GM23338 (cell line): ENCODE results near the gene STRBP. TPM values are rescaled to one million over a fixed set of nuclear protein-coding genes. Genes with fewer than 3 reads are reported as not detected.

Source experiments
- ATAC-seq: fragments of 200-7000 bp; cut with Tn5 transposase; 3 replicates; pipeline ENCODE4 v1.9.1; 2020
- DNase-seq: peaks from one replicate; pipeline ENCODE4 v3.0.0-alpha.2; 2015; ENCODE audit warnings: low spot score
- H2AFZ ChIP-seq: fragments of 200-600 bp; sonication (generic); 2 replicates; pipeline ENCODE4 v1.8.0; 2016; ENCODE audit warnings: antibody characterized with exemption, mild to moderate bottlenecking, moderate library complexity
- H3F3A ChIP-seq: fragments of 200-600 bp; sonication (generic); replicated peaks from 2 replicates; pipeline ENCODE4 v1.8.0; 2017; ENCODE audit warnings: antibody characterized with exemption, mixed run types, low read depth
- H3K27ac ChIP-seq: fragments of 200-600 bp; sonication (generic); 2 replicates; pipeline ENCODE4 v1.6.1; 2016; ENCODE audit warnings: low read depth
- H3K27me3 ChIP-seq: fragments of 200-600 bp; sonication (generic); 2 replicates; pipeline ENCODE4 v1.8.0; 2016; ENCODE audit warnings: mild to moderate bottlenecking, mixed run types, moderate library complexity; ENCODE audit not compliant: insufficient read depth
- H3K36me3 ChIP-seq: fragments of 200-600 bp; sonication (generic); 2 replicates; pipeline ENCODE4 v1.8.0; 2016; ENCODE audit warnings: mild to moderate bottlenecking; ENCODE audit not compliant: insufficient read depth
- H3K4me1 ChIP-seq: fragments of 200-600 bp; sonication (generic); 2 replicates; pipeline ENCODE4 v1.8.0; 2016; ENCODE audit warnings: mild to moderate bottlenecking, moderate library complexity; ENCODE audit not compliant: insufficient read depth
- H3K4me2 ChIP-seq: fragments of 200-600 bp; sonication (generic); 2 replicates; pipeline ENCODE4 v1.7.1; 2017; ENCODE audit warnings: mixed run types
- H3K4me3 ChIP-seq: fragments of 200-600 bp; sonication (generic); 2 replicates; pipeline ENCODE4 v1.6.1; 2016; ENCODE audit warnings: mixed run types
- H3K79me2 ChIP-seq: fragments of 200-600 bp; sonication (generic); replicated peaks from 2 replicates; pipeline ENCODE4 v1.8.0; 2017; ENCODE audit warnings: mild to moderate bottlenecking; ENCODE audit not compliant: insufficient read depth
- H3K9me2 ChIP-seq: fragments of 200-600 bp; sonication (generic); 2 replicates; pipeline ENCODE4 v1.8.0; 2017; ENCODE audit not compliant: insufficient read depth
- H4K20me1 ChIP-seq: fragments of 200-600 bp; sonication (generic); replicated peaks from 2 replicates; pipeline ENCODE4 v1.8.0; 2017; ENCODE audit warnings: mild to moderate bottlenecking; ENCODE audit not compliant: insufficient read depth
- H3K27ac Mint-ChIP-seq: 2 replicates; pipeline ENCODE4 v1.8.0; 2020; ENCODE audit warnings: inconsistent platforms, mild to moderate bottlenecking, moderate library complexity, mixed read lengths
- H3K27me3 Mint-ChIP-seq: 3 replicates; pipeline ENCODE4 v1.8.0; 2022; ENCODE audit warnings: low read depth, mild to moderate bottlenecking, moderate library complexity, mixed read lengths, inconsistent platforms; ENCODE audit not compliant: insufficient read depth, poor library complexity
- H3K36me3 Mint-ChIP-seq: 3 replicates; pipeline ENCODE4 v1.8.0; 2021; ENCODE audit warnings: low read depth, mild to moderate bottlenecking, inconsistent platforms, moderate library complexity, mixed read lengths
- H3K4me1 Mint-ChIP-seq: 3 replicates; pipeline ENCODE4 v1.8.0; 2020; ENCODE audit warnings: mild to moderate bottlenecking, inconsistent platforms, mixed read lengths
- H3K4me3 Mint-ChIP-seq: 3 replicates; pipeline ENCODE4 v1.8.0; 2021; ENCODE audit warnings: moderate library complexity, mild to moderate bottlenecking, inconsistent platforms, mixed read lengths
- H3K9me3 Mint-ChIP-seq: 3 replicates; pipeline ENCODE4 v1.8.0; 2020; ENCODE audit warnings: moderate library complexity, mild to moderate bottlenecking, inconsistent platforms, mixed read lengths
- CREB1 ChIP-seq: fragments of 250-450 bp; sonication (Bioruptor Pico); IDR thresholded peaks from 2 replicates; pipeline ENCODE4 v1.5.0; 2020; ENCODE audit warnings: low read depth, mild to moderate bottlenecking, moderate library complexity
- EZH2 ChIP-seq: fragments of 200-600 bp; sonication (generic); IDR thresholded peaks from one replicate; pipeline ENCODE4 v1.8.0; 2017; ENCODE audit warnings: antibody characterized with exemption, mild to moderate bottlenecking, low read depth; ENCODE audit not compliant: unreplicated experiment
- EZH2phosphoT487 ChIP-seq: fragments of 200-600 bp; sonication (generic); IDR thresholded peaks from one replicate; pipeline ENCODE4 v1.8.1; 2018; ENCODE audit warnings: antibody characterized with exemption; ENCODE audit not compliant: unreplicated experiment
- JUNB ChIP-seq: IDR thresholded peaks from one replicate; pipeline ENCODE4 v1.6.1; 2016; ENCODE audit warnings: antibody characterized with exemption; ENCODE audit not compliant: unreplicated experiment
- NANOG ChIP-seq: IDR thresholded peaks from 2 replicates; pipeline ENCODE4 v1.6.1; 2016; ENCODE audit warnings: antibody characterized with exemption, borderline replicate concordance
- POLR2AphosphoS5 ChIP-seq: IDR thresholded peaks from 2 replicates; pipeline ENCODE4 v1.6.1; 2016; ENCODE audit warnings: antibody characterized with exemption, low read depth
- STAT1 ChIP-seq: IDR thresholded peaks from one replicate; pipeline ENCODE4 v1.6.1; 2016; ENCODE audit warnings: antibody characterized with exemption; ENCODE audit not compliant: unreplicated experiment
- ZNF114 ChIP-seq: fragments of 250-450 bp; sonication (Bioruptor Pico); IDR thresholded peaks from 2 replicates; pipeline ENCODE4 v1.5.0; 2020; ENCODE audit warnings: mild to moderate bottlenecking, moderate library complexity
- ZNF331 ChIP-seq: fragments of 250-450 bp; sonication (Bioruptor Pico); IDR thresholded peaks from 2 replicates; pipeline ENCODE4 v1.5.0; 2020; ENCODE audit warnings: low read depth, mild to moderate bottlenecking, moderate library complexity
- polyA plus RNA-seq: library from polyadenylated mRNA; unstranded; fragments of >200 nt; fragmentation: Nextera tagmentation; extraction: Ambion mirVana; gene quantifications from 2 replicates; pipeline ENCODE4 v1.2.1, GENCODE V29; 2016
- total RNA-seq: library from RNA; depleted of rRNA; stranded (reverse); fragments of >200 nt; shearing (Covaris generic); gene quantifications from 2 replicates; pipeline ENCODE4 v1.2.3, GENCODE V29; 2014
- TF ChIP-seq, protein P1 (sequence below): IDR thresholded peaks from 2 replicates; pipeline ENCODE4 v1.6.1; 2016; ENCODE audit warnings: antibody characterized with exemption
- TF ChIP-seq, protein P2 (sequence below): IDR thresholded peaks from one replicate; pipeline ENCODE4 v1.6.1; 2018; ENCODE audit warnings: antibody characterized with exemption; ENCODE audit not compliant: unreplicated experiment
- TF ChIP-seq, protein P3 (sequence below): fragments of 250-450 bp; sonication (Bioruptor Pico); IDR thresholded peaks from 2 replicates; pipeline ENCODE4 v1.5.0; 2020; ENCODE audit warnings: mild to moderate bottlenecking, moderate library complexity
- TF ChIP-seq, protein P4 (sequence below), 2 experiments: fragments of 200-600 bp in 1 of 2; sonication (generic) in 1 of 2; conservative IDR thresholded peaks; 2 replicates each; pipeline versions ENCODE4 v1.5.1 to v1.6.1; 2016 to 2017; ENCODE audit warnings: antibody characterized with exemption in 2 of 2, low read depth in 2 of 2, mild to moderate bottlenecking in 2 of 2, moderate library complexity in 1 of 2

Gene STRBP
- total and polyA plus RNA-seq, 2 experiments from 2014 or later: 80.5 to 116 TPM

DNA sequence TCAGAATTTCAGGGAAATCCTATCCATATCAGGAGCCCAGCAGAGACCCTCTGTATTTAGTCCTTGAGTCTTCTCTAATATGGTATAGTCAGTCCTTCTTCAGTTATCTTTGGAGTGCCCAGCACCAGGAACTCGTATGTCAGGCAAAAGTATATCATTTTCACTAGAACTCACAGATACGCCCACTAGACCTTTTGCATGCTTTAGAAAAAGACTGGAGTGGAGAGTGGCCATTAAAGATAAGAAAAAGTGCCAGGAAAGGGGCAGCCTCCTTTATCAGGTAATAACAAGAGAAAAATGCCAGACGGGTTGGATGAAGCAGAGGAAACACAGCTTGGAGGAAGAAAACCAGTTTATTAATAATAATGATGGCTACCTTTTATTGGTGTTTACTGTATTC, 171.4 kb downstream of the STRBP start:
- Mint-ChIP-seq H3K36me3 (peaks cover 74% of the 10 kb centered on the region), H3K9me3 (no peaks in the 10 kb centered on the region), H3K27me3 (no peaks in the 10 kb centered on the region), H3K4me3 (no peak overlapping the region), H3K4me1 (peaks cover 39% of the 10 kb centered on the region), H3K27ac (peak overlapping the region; percentile 91)
- Histone ChIP-seq H3F3A (no peaks in the 10 kb centered on the region), H3K79me2 (no peaks in the 10 kb centered on the region), H3K27me3 (no peaks in the 10 kb centered on the region), H4K20me1 (no peaks in the 10 kb centered on the region), H2AFZ (no peak overlapping the region), H3K4me3 (no peak overlapping the region), H3K4me1 (peaks cover 19% of the 10 kb centered on the region), H3K36me3 (peaks cover 9% of the 10 kb centered on the region; the same call in 1 of the 2 replicates), H3K4me2 (peak overlapping the region; percentile 1), H3K9me2 (no peaks in the 10 kb centered on the region), H3K27ac (peak overlapping the region; percentile 84)
- TF ChIP-seq EZH2: no peak
- no peak for TF ChIP-seq POLR2AphosphoS5
- no peak for TF ChIP-seq EZH2phosphoT487
- TF ChIP-seq ZNF114 (CRISPR knock-in tag): no peak
- TF ChIP-seq, protein P1, sequence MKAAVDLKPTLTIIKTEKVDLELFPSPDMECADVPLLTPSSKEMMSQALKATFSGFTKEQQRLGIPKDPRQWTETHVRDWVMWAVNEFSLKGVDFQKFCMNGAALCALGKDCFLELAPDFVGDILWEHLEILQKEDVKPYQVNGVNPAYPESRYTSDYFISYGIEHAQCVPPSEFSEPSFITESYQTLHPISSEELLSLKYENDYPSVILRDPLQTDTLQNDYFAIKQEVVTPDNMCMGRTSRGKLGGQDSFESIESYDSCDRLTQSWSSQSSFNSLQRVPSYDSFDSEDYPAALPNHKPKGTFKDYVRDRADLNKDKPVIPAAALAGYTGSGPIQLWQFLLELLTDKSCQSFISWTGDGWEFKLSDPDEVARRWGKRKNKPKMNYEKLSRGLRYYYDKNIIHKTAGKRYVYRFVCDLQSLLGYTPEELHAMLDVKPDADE: no peak
- TF ChIP-seq JUNB: no peak
- no peak for TF ChIP-seq CREB1 (CRISPR knock-in tag)
- no peak for TF ChIP-seq ZNF331
- TF ChIP-seq, protein P2, sequence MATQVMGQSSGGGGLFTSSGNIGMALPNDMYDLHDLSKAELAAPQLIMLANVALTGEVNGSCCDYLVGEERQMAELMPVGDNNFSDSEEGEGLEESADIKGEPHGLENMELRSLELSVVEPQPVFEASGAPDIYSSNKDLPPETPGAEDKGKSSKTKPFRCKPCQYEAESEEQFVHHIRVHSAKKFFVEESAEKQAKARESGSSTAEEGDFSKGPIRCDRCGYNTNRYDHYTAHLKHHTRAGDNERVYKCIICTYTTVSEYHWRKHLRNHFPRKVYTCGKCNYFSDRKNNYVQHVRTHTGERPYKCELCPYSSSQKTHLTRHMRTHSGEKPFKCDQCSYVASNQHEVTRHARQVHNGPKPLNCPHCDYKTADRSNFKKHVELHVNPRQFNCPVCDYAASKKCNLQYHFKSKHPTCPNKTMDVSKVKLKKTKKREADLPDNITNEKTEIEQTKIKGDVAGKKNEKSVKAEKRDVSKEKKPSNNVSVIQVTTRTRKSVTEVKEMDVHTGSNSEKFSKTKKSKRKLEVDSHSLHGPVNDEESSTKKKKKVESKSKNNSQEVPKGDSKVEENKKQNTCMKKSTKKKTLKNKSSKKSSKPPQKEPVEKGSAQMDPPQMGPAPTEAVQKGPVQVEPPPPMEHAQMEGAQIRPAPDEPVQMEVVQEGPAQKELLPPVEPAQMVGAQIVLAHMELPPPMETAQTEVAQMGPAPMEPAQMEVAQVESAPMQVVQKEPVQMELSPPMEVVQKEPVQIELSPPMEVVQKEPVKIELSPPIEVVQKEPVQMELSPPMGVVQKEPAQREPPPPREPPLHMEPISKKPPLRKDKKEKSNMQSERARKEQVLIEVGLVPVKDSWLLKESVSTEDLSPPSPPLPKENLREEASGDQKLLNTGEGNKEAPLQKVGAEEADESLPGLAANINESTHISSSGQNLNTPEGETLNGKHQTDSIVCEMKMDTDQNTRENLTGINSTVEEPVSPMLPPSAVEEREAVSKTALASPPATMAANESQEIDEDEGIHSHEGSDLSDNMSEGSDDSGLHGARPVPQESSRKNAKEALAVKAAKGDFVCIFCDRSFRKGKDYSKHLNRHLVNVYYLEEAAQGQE: no peak
- TF ChIP-seq, protein P3, sequence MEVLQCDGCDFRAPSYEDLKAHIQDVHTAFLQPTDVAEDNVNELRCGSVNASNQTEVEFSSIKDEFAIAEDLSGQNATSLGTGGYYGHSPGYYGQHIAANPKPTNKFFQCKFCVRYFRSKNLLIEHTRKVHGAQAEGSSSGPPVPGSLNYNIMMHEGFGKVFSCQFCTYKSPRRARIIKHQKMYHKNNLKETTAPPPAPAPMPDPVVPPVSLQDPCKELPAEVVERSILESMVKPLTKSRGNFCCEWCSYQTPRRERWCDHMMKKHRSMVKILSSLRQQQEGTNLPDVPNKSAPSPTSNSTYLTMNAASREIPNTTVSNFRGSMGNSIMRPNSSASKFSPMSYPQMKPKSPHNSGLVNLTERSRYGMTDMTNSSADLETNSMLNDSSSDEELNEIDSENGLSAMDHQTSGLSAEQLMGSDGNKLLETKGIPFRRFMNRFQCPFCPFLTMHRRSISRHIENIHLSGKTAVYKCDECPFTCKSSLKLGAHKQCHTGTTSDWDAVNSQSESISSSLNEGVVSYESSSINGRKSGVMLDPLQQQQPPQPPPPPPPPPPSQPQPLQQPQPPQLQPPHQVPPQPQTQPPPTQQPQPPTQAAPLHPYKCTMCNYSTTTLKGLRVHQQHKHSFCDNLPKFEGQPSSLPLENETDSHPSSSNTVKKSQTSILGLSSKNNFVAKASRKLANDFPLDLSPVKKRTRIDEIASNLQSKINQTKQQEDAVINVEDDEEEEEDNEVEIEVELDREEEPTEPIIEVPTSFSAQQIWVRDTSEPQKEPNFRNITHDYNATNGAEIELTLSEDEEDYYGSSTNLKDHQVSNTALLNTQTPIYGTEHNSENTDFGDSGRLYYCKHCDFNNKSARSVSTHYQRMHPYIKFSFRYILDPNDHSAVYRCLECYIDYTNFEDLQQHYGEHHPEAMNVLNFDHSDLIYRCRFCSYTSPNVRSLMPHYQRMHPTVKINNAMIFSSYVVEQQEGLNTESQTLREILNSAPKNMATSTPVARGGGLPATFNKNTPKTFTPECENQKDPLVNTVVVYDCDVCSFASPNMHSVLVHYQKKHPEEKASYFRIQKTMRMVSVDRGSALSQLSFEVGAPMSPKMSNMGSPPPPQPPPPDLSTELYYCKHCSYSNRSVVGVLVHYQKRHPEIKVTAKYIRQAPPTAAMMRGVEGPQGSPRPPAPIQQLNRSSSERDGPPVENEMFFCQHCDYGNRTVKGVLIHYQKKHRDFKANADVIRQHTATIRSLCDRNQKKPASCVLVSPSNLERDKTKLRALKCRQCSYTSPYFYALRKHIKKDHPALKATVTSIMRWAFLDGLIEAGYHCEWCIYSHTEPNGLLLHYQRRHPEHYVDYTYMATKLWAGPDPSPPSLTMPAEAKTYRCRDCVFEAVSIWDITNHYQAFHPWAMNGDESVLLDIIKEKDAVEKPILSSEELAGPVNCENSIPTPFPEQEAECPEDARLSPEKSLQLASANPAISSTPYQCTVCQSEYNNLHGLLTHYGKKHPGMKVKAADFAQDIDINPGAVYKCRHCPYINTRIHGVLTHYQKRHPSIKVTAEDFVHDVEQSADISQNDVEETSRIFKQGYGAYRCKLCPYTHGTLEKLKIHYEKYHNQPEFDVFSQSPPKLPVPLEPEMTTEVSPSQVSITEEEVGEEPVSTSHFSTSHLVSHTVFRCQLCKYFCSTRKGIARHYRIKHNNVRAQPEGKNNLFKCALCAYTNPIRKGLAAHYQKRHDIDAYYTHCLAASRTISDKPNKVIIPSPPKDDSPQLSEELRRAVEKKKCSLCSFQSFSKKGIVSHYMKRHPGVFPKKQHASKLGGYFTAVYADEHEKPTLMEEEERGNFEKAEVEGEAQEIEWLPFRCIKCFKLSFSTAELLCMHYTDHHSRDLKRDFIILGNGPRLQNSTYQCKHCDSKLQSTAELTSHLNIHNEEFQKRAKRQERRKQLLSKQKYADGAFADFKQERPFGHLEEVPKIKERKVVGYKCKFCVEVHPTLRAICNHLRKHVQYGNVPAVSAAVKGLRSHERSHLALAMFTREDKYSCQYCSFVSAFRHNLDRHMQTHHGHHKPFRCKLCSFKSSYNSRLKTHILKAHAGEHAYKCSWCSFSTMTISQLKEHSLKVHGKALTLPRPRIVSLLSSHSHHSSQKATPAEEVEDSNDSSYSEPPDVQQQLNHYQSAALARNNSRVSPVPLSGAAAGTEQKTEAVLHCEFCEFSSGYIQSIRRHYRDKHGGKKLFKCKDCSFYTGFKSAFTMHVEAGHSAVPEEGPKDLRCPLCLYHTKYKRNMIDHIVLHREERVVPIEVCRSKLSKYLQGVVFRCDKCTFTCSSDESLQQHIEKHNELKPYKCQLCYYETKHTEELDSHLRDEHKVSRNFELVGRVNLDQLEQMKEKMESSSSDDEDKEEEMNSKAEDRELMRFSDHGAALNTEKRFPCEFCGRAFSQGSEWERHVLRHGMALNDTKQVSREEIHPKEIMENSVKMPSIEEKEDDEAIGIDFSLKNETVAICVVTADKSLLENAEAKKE (CRISPR knock-in tag): no peak
- TF ChIP-seq STAT1: no peak
- no peak for TF ChIP-seq NANOG
- TF ChIP-seq, protein P4, sequence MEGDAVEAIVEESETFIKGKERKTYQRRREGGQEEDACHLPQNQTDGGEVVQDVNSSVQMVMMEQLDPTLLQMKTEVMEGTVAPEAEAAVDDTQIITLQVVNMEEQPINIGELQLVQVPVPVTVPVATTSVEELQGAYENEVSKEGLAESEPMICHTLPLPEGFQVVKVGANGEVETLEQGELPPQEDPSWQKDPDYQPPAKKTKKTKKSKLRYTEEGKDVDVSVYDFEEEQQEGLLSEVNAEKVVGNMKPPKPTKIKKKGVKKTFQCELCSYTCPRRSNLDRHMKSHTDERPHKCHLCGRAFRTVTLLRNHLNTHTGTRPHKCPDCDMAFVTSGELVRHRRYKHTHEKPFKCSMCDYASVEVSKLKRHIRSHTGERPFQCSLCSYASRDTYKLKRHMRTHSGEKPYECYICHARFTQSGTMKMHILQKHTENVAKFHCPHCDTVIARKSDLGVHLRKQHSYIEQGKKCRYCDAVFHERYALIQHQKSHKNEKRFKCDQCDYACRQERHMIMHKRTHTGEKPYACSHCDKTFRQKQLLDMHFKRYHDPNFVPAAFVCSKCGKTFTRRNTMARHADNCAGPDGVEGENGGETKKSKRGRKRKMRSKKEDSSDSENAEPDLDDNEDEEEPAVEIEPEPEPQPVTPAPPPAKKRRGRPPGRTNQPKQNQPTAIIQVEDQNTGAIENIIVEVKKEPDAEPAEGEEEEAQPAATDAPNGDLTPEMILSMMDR (conservative IDR thresholded peaks at IDR 0.05; ENCODE audit: low read depth in 2 of 2): no peak
- DNase-seq: no peak
- no peak for ATAC-seq
